ENCODE results near the gene PML.

PML gene

GRCh38 chr15:73994413-73994883 lies at the start of gene PML:
Gene PML, plus strand, starts transcription at chr15:73994716. Its CDS starts 97 bp downstream, at chr15:73994813.
- peak within 1 kb of the TSS; percentile 97 for H3K4me3 ChIP-seq (ENCODE audit: control insufficient read depth, low read depth, low read length)
- peak; percentile 92 for DNase-seq (ENCODE audit: low read depth)
- no peak for TF ChIP-seq CTCF (conservative IDR thresholded peaks at IDR 0.05; ENCODE audit: control insufficient read depth, insufficient read depth, low read depth, low read length)

- TF ChIP-seq CTCF (conservative IDR thresholded peaks at IDR 0.05; ENCODE audit: control insufficient read depth, insufficient read depth, low read depth, low read length), result no peak
- no peak for DNase-seq (ENCODE audit: low read depth)
- H3K4me3 ChIP-seq (ENCODE audit: control insufficient read depth, low read depth, low read length), result no peak overlapping the region
Observed at GRCh38 chr15:73945130-73945508, 49.4 kb upstream of the PML start.

- no peak overlapping the region for H3K4me3 ChIP-seq (ENCODE audit: control insufficient read depth, low read depth, low read length)
- TF ChIP-seq CTCF (conservative IDR thresholded peaks at IDR 0.05; ENCODE audit: control insufficient read depth, insufficient read depth, low read depth, low read length), result no peak
- no peak for DNase-seq (ENCODE audit: low read depth)
Observed at GRCh38 chr15:73946046-73946721, 48.3 kb upstream of the PML start.

GRCh38 chr15:73946795-73947370 lies 47.6 kb upstream of the PML start:
- DNase-seq (ENCODE audit: low read depth), result no peak
- no peak for TF ChIP-seq CTCF (conservative IDR thresholded peaks at IDR 0.05; ENCODE audit: control insufficient read depth, insufficient read depth, low read depth, low read length)
- no peak overlapping the region for H3K4me3 ChIP-seq (ENCODE audit: control insufficient read depth, low read depth, low read length)

- no peak overlapping the region for H3K4me3 ChIP-seq (ENCODE audit: control insufficient read depth, low read depth, low read length)
- no peak for TF ChIP-seq CTCF (conservative IDR thresholded peaks at IDR 0.05; ENCODE audit: control insufficient read depth, insufficient read depth, low read depth, low read length)
- no peak for DNase-seq (ENCODE audit: low read depth)
Observed at GRCh38 chr15:73947651-73948050, 46.9 kb upstream of the PML start.

GRCh38 chr15:73948396-73948795 lies 46.1 kb upstream of the PML start:
- no peak overlapping the region for H3K4me3 ChIP-seq (ENCODE audit: control insufficient read depth, low read depth, low read length)
- no peak for TF ChIP-seq CTCF (conservative IDR thresholded peaks at IDR 0.05; ENCODE audit: control insufficient read depth, insufficient read depth, low read depth, low read length)
- DNase-seq (ENCODE audit: low read depth), result no peak

Data from fibroblast of mammary gland (primary cell).